ENCODE measurements around the gene FPR2.
"Not testable (repeated sequence)": the region's sequence is repeated elsewhere in the genome, so short reads cannot be mapped to it uniquely, and the experiment has no call there.

Gene FPR2

GRCh38 chr19:51772977-51773376 is 12.0 kb downstream of the FPR2 start:
- TF ChIP-seq CTCF (IDR thresholded peaks at IDR 0.05; ENCODE audit: insufficient read depth, low read depth, low read length, missing control alignments), result no peak
- DNase-seq (ENCODE audit: low read depth), result no peak
- H3K4me3 ChIP-seq (ENCODE audit: low read depth, low read length), result no peak overlapping the region

DNA sequence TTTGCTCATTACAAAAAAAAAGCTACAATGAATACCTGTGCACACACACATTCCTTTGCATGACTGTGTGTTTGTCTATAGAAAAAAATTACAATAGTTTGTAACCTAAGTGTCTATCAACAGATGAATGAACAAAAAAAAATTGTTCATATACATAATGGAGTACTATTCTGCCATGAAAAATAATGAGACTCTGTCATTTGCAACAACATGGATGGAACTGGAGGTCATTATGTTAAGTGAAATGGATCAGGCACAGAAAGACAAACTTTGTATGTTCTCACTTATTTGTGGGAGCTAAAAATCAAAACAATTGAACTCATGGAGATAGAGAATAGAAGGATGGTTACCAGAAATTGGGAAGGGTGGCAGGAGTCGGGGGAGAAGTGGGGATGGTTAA is 15.6 kb downstream of the FPR2 start:
- DNase-seq (ENCODE audit: low read depth); H3K4me3 ChIP-seq (ENCODE audit: low read depth, low read length): not testable (repeated sequence)

GRCh38 chr19:51777570-51778462 is 16.8 kb downstream of the FPR2 start:
- no peak overlapping the region for H3K4me3 ChIP-seq (ENCODE audit: low read depth, low read length)
- TF ChIP-seq CTCF (IDR thresholded peaks at IDR 0.05; ENCODE audit: insufficient read depth, low read depth, low read length, missing control alignments), result peak; percentile 58
- DNase-seq (ENCODE audit: low read depth), result peak; percentile 74

- no peak for TF ChIP-seq CTCF (IDR thresholded peaks at IDR 0.05; ENCODE audit: insufficient read depth, low read depth, low read length, missing control alignments)
- no peak for DNase-seq (ENCODE audit: low read depth)
- no peak overlapping the region for H3K4me3 ChIP-seq (ENCODE audit: low read depth, low read length)
Observed at GRCh38 chr19:51779181-51779580, 18.2 kb downstream of the FPR2 start.

- DNase-seq (ENCODE audit: low read depth), result no peak
- TF ChIP-seq CTCF (IDR thresholded peaks at IDR 0.05; ENCODE audit: insufficient read depth, low read depth, low read length, missing control alignments), result no peak
- H3K4me3 ChIP-seq (ENCODE audit: low read depth, low read length), result no peak overlapping the region
Observed at GRCh38 chr19:51779703-51780102, 18.7 kb downstream of the FPR2 start.

GRCh38 chr19:51780270-51780669 is 19.3 kb downstream of the FPR2 start:
- no peak overlapping the region for H3K4me3 ChIP-seq (ENCODE audit: low read depth, low read length)
- no peak for TF ChIP-seq CTCF (IDR thresholded peaks at IDR 0.05; ENCODE audit: insufficient read depth, low read depth, low read length, missing control alignments)
- no peak for DNase-seq (ENCODE audit: low read depth)

GRCh38 chr19:51781999-51782398 is 21.0 kb downstream of the FPR2 start:
- H3K4me3 ChIP-seq (ENCODE audit: low read depth, low read length), result no peak overlapping the region
- no peak for DNase-seq (ENCODE audit: low read depth)
- TF ChIP-seq CTCF (IDR thresholded peaks at IDR 0.05; ENCODE audit: insufficient read depth, low read depth, low read length, missing control alignments), result no peak

All from GM12865 (cell line).